K562 (cell line): ENCODE measurements around the gene CDK5RAP3. TPM values are rescaled to one million over a fixed set of nuclear protein-coding genes. Genes with fewer than 3 reads are reported as not detected.

Experiments
- ATAC-seq: fragments of 200-7000 bp; cut with Tn5 transposase; 3 replicates; pipeline ENCODE4 v1.9.1; 2020; ENCODE audit warnings: moderate library complexity
- BruUV-seq: library from RNA; stranded (reverse); fragments of 400-500 nt; replicated peaks from 2 replicates; lab custom pipeline; 2021; lab: Mats Ljungman, UMichigan
- CTCF ChIA-PET: fragments of 300-600 bp; formaldehyde crosslinking; extraction: SDS; loops from one replicate; lab custom pipeline; 2021; ENCODE audit warnings: low intra/inter-chr PET ratio; lab: Yijun Ruan, JAX
- POLR2A ChIA-PET: fragments of 300-600, 350-650 bp; sonication (Branson Sonifier 250); formaldehyde crosslinking; extraction: SDS; loops from one replicate; lab custom pipeline; 2021; ENCODE audit warnings: antibody characterized with exemption, inconsistent platforms; lab: Yijun Ruan, JAX
- DNase-seq, 4 experiments: peaks; one replicate each; pipeline versions ENCODE4 v3.0.0 to v3.0.0-alpha.2; 2011 to 2018; ENCODE audit warnings: low spot score in 3 of 4, mixed read lengths in 3 of 4; ENCODE audit errors: extremely low read depth in 1 of 4
- FAIRE-seq: peaks from 2 replicates; lab custom pipeline; 2011; peaks lifted over from hg19 to GRCh38; lab: Jason Lieb, UNC
- H2AFZ ChIP-seq: 2 replicates; pipeline ENCODE4 v1.6.0; 2011; ENCODE audit warnings: low read depth, low read length, control low read depth, inconsistent platforms
- H3K27ac ChIP-seq: fragments of 200-600 bp; 3 replicates; pipeline ENCODE4 v1.8.0; 2011; ENCODE audit warnings: low read depth, mild to moderate bottlenecking, control low read depth, inconsistent platforms, low read length, moderate library complexity, mixed read lengths; ENCODE audit errors: extremely low read depth
- H3K27me3 ChIP-seq, 2 experiments: fragments of 300-600 bp in 1 of 2; 2 replicates in 1 of 2; 3 replicates in 1 of 2; pipeline versions ENCODE4 v1.6.0 to v1.8.0; 2011; ENCODE audit warnings: inconsistent platforms in 2 of 2, low read length in 2 of 2, mild to moderate bottlenecking in 1 of 2, mixed read lengths in 1 of 2, moderate library complexity in 1 of 2; ENCODE audit not compliant: control insufficient read depth in 2 of 2, insufficient read depth in 2 of 2
- H3K36me3 ChIP-seq: fragments of 300-600 bp; 3 replicates; pipeline ENCODE4 v1.8.0; 2011; ENCODE audit warnings: mild to moderate bottlenecking, low read length, inconsistent platforms; ENCODE audit not compliant: control insufficient read depth, insufficient read depth
- H3K4me1 ChIP-seq, 2 experiments: fragments of 200-600 bp in 1 of 2; replicated peaks in 1 of 2; 2 replicates in 1 of 2; 3 replicates in 1 of 2; pipeline versions ENCODE4 v1.5.1 to v1.8.0; 2011; ENCODE audit warnings: inconsistent platforms in 2 of 2, low read length in 2 of 2, mild to moderate bottlenecking in 1 of 2, mixed read lengths in 1 of 2, moderate library complexity in 1 of 2; ENCODE audit not compliant: control insufficient read depth in 2 of 2, insufficient read depth in 2 of 2
- H3K4me2 ChIP-seq: 2 replicates; pipeline ENCODE4 v1.6.1; 2011; ENCODE audit warnings: low read length, control low read depth, inconsistent platforms, mixed read lengths; ENCODE audit not compliant: insufficient read depth
- H3K4me3 ChIP-seq: fragments of 200-600 bp; sonication (generic), shearing (Covaris generic); 2 replicates; pipeline ENCODE4 v1.5.1; 2016; ENCODE audit warnings: control low read depth, inconsistent platforms
- H3K79me2 ChIP-seq: fragments of 200-600 bp; 3 replicates; pipeline ENCODE4 v1.8.0; 2011; ENCODE audit warnings: low read length, inconsistent platforms; ENCODE audit not compliant: control insufficient read depth, insufficient read depth
- H3K9ac ChIP-seq, 2 experiments: 2 replicates each; pipeline versions ENCODE4 v1.6.0 to v1.6.1; 2011; ENCODE audit warnings: low read depth in 2 of 2, low read length in 2 of 2, control low read depth in 1 of 2, inconsistent platforms in 1 of 2, mild to moderate bottlenecking in 1 of 2, mixed read lengths in 1 of 2; ENCODE audit not compliant: insufficient read depth in 1 of 2
- H3K9me1 ChIP-seq: one replicate; pipeline ENCODE4 v1.6.0; 2011; ENCODE audit warnings: inconsistent platforms, mild to moderate bottlenecking, low read length, moderate library complexity; ENCODE audit not compliant: control insufficient read depth, insufficient read depth
- H3K9me3 ChIP-seq: replicated peaks from 2 replicates; pipeline ENCODE4 v1.5.1; 2011; ENCODE audit warnings: low read depth, low read length, inconsistent platforms; ENCODE audit not compliant: control insufficient read depth, insufficient read depth
- H4K20me1 ChIP-seq: replicated peaks from 2 replicates; pipeline ENCODE4 v1.6.1; 2011; ENCODE audit warnings: low read length, inconsistent platforms, mixed read lengths; ENCODE audit not compliant: control insufficient read depth, insufficient read depth
- MTA2 ChIP-seq: fragments of 450-650 bp; IDR thresholded peaks from 2 replicates; pipeline ENCODE4 v1.6.1; 2016; ENCODE audit warnings: low read depth
- RFX7 ChIP-seq: fragments of 250-450 bp; sonication (Bioruptor Pico); IDR thresholded peaks from 2 replicates; pipeline ENCODE4 v1.5.1; 2021; ENCODE audit warnings: mild to moderate bottlenecking
- THAP12 ChIP-seq: fragments of 250-450 bp; sonication (Bioruptor Pico); IDR thresholded peaks from 2 replicates; pipeline ENCODE4 v1.9.0; 2021; ENCODE audit warnings: mild to moderate bottlenecking, inconsistent platforms
- ZFX ChIP-seq: sonication (generic); formaldehyde crosslinking; IDR thresholded peaks from 2 replicates; pipeline ENCODE4 v1.8.0; 2022; ENCODE audit warnings: mild to moderate bottlenecking, missing genetic modification reagents, moderate library complexity
- ZNF143 ChIP-seq: sonication (generic); formaldehyde crosslinking; IDR thresholded peaks from 2 replicates; pipeline ENCODE4 v1.9.0; 2022; ENCODE audit warnings: mild to moderate bottlenecking, missing genetic modification reagents
- ZSCAN29 ChIP-seq: fragments of 450-650 bp; IDR thresholded peaks from 2 replicates; pipeline ENCODE4 v1.6.1; 2017
- WGBS: fragments of 100-300 bp; shearing (Covaris generic); methylation state at CpG from one replicate; pipeline ENCODE4 v1.1.6; 2016; ENCODE audit warnings: low coverage, mixed read lengths; ENCODE audit not compliant: insufficient coverage; ENCODE audit errors: missing lambda C conversion rate; 5-methylcytosine and 5-hydroxymethylcytosine counted together
- in situ Hi-C: fragments of 300-500 bp; cut with MboI; formaldehyde crosslinking; loops from 4 replicates; pipeline ENCODE4 v1.15.0; 2018; ENCODE audit warnings: inconsistent platforms, mixed read lengths
- intact Hi-C: fragments of 100-400 bp; cut with micrococcal nuclease; formaldehyde crosslinking; loops from 2 replicates; pipeline ENCODE4 v1.14.2; 2022
- polyA plus RNA-seq, 8 experiments: library from polyadenylated mRNA; depleted of rRNA in 4 of 8; stranded (reverse) in 5 of 8; unstranded in 3 of 8; fragments of >200 nt; fragmentation: Nextera tagmentation in 2 of 8; fragmentation: Illumina TruSeq in 1 of 8; extraction: Ambion mirVana in 2 of 8; extraction: Trizol in 1 of 8; gene quantifications; 2 replicates each; pipeline versions ENCODE4 v1.2.1 to v1.2.3, GENCODE V29; 2011 to 2014; ENCODE audit warnings: inconsistent platforms in 1 of 8, missing spikeins in 1 of 8
- total RNA-seq, 7 experiments: library from RNA; depleted of rRNA in 6 of 7; stranded (reverse); fragments of >200 nt in 6 of 7; fragmentation: Illumina TruSeq in 2 of 7; extraction: Trizol in 2 of 7; gene quantifications; 2 replicates each; pipeline versions ENCODE4 v1.2.1 to v1.2.3, GENCODE V29; 2011 to 2021; ENCODE audit warnings: low replicate concordance in 1 of 7

Gene CDK5RAP3
- total and polyA plus RNA-seq, 9 of the 15 experiments (the other 6 are each of a cell fraction or from before 2014, with no cell fraction given), result 44.2 to 202 (median 91.5) TPM

DNA sequence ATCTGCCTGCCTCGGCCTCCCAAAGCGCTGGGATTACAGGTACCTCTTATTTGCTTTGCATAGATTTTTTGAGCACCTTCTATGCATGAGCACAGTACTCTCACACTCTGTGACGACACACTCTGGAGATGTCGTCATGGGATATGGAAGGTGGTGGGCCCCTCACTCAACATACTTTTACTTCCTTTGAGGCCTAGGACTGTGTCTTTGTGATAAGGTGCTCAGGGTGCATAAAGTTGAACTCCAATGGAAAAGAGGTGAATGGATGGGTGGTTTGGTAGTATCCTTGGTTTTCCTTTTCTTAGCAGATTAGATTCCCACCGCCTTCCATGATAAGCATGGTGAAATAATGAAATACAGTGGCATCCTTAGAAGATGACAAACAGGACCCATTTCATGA is 6.1 kb upstream of the CDK5RAP3 start:
- ATAC-seq, result no peak
- no TSS peak for BruUV-seq
- CTCF ChIA-PET, result no interaction called here

More for the DNA sequence above, 6.1 kb upstream of the CDK5RAP3 start:
- Histone ChIP-seq H3K9me1 (no peaks in the 10 kb centered on the region), H3K27ac (no peak overlapping the region), H4K20me1 (no peaks in the 10 kb centered on the region), H3K27me3 (no peaks in the 10 kb centered on the region; a peak in 1 of 5 replicates), H3K9ac (no peak overlapping the region), H3K4me1 (peaks cover 8 to 15% of the 10 kb centered on the region in 2 experiments; a peak in 4 of 5 replicates), H3K9me3 (no peaks in the 10 kb centered on the region), H3K79me2 (no peaks in the 10 kb centered on the region), H3K36me3 (no peaks in the 10 kb centered on the region), H3K4me3 (no peak overlapping the region)
- DNase-seq, result no peak
- in situ Hi-C loops (no loop called here), intact Hi-C loops (no loop called here)
- 52% methylated on average over 5 of the region's 5 CpGs for WGBS
- POLR2A ChIA-PET, result interaction anchor here (0.6 kb wide), 1 partner anchor 124 kb away, joined by 3 read pairs; no protein-coding TSS in a partner anchor
- FAIRE-seq, result no peak
- TF ChIP-seq MTA2, result no peak
- TF ChIP-seq RFX7 (CRISPR knock-in tag), result no peak
- TF ChIP-seq ZNF143 (CRISPR knock-in tag), result no peak
- TF ChIP-seq THAP12 (CRISPR knock-in tag), result no peak
- no peak for TF ChIP-seq ZFX
- no peak for TF ChIP-seq ZSCAN29
- TF ChIP-seq, all 486 proteins: peak for 0
- Histone ChIP-seq H2AFZ (no peak overlapping the region), H3K4me2 (no peak overlapping the region)
